HEK293 (cell line): ENCODE measurements around the gene FRY.

Source experiments
- CTCF ChIA-PET: fragments of 350-600 bp; formaldehyde crosslinking; extraction: SDS; loops from one replicate; lab custom pipeline; 2021; ENCODE audit warnings: antibody characterized with exemption; lab: Yijun Ruan, JAX
- POLR2A ChIA-PET: fragments of 300-600 bp; formaldehyde crosslinking; extraction: SDS; loops from one replicate; lab custom pipeline; 2020; ENCODE audit warnings: antibody characterized with exemption, inconsistent platforms; lab: Yijun Ruan, JAX
- H3K27ac ChIP-seq: fragments of 200-500 bp; sonication (Bioruptor generic); 2 replicates; pipeline ENCODE4 v1.5.1; 2014; ENCODE audit warnings: low read depth, low read length, control low read depth, inconsistent platforms; ENCODE audit errors: extremely low read depth
- H3K36me3 ChIP-seq, 2 experiments: fragments of 200-500 bp in 1 of 2; sonication (Bioruptor generic) in 1 of 2; 1 replicate in 1 of 2; 2 replicates in 1 of 2; pipeline ENCODE4 v1.5.1; 2014 to 2017; ENCODE audit warnings: inconsistent platforms in 2 of 2, low read length in 2 of 2; ENCODE audit not compliant: control insufficient read depth in 2 of 2, insufficient read depth in 1 of 2
- H3K4me1 ChIP-seq: fragments of 200-500 bp; sonication (Bioruptor generic); 2 replicates; pipeline ENCODE4 v1.5.1; 2014; ENCODE audit warnings: mild to moderate bottlenecking, low read length, inconsistent platforms; ENCODE audit not compliant: control insufficient read depth, insufficient read depth
- H3K4me3 ChIP-seq: 2 replicates; pipeline ENCODE4 v1.5.1; 2011; ENCODE audit warnings: low read depth, mild to moderate bottlenecking, control low read depth, low read length, moderate library complexity
- H3K9me3 ChIP-seq: fragments of 200-500 bp; sonication (Bioruptor generic); 2 replicates; pipeline ENCODE4 v1.5.1; 2014; ENCODE audit warnings: low read depth, low read length, inconsistent platforms; ENCODE audit not compliant: control insufficient read depth, insufficient read depth
- BCL11A ChIP-seq: fragments of 450-650 bp; formaldehyde crosslinking; IDR thresholded peaks from 2 replicates; pipeline ENCODE4 v1.5.1; 2016; ENCODE audit warnings: low read depth, missing biosample characterization, missing genetic modification characterization
- GLI4 ChIP-seq: fragments of 450-650 bp; formaldehyde crosslinking; IDR thresholded peaks from 2 replicates; pipeline ENCODE4 v1.5.1; 2016; ENCODE audit warnings: missing biosample characterization, missing genetic modification characterization
- HOXC10 ChIP-seq: sonication (generic); formaldehyde crosslinking; IDR thresholded peaks from 2 replicates; pipeline ENCODE4 v1.8.1; 2023; ENCODE audit warnings: mild to moderate bottlenecking, missing genetic modification reagents
- KLF1 ChIP-seq: fragments of 450-650 bp; formaldehyde crosslinking; IDR thresholded peaks from 2 replicates; pipeline ENCODE4 v1.5.1; 2016; ENCODE audit warnings: missing biosample characterization, missing genetic modification characterization
- MYNN ChIP-seq: fragments of 450-650 bp; formaldehyde crosslinking; IDR thresholded peaks from 2 replicates; pipeline ENCODE4 v1.5.1; 2016; ENCODE audit warnings: missing biosample characterization, missing genetic modification characterization, borderline replicate concordance
- SP2 ChIP-seq: fragments of 450-650 bp; formaldehyde crosslinking; IDR thresholded peaks from 2 replicates; pipeline ENCODE4 v1.5.1; 2016; ENCODE audit warnings: missing biosample characterization, missing genetic modification characterization
- YY1 ChIP-seq: fragments of 450-650 bp; formaldehyde crosslinking; IDR thresholded peaks from 2 replicates; pipeline ENCODE4 v1.5.1; 2018; ENCODE audit warnings: missing biosample characterization, missing genetic modification characterization
- ZBTB20 ChIP-seq: fragments of 450-650 bp; formaldehyde crosslinking; IDR thresholded peaks from 2 replicates; pipeline ENCODE4 v1.5.1; 2016; ENCODE audit warnings: missing biosample characterization, missing genetic modification characterization
- ZFP69B ChIP-seq: fragments of 450-650 bp; formaldehyde crosslinking; IDR thresholded peaks from 2 replicates; pipeline ENCODE4 v1.5.1; 2016; ENCODE audit warnings: missing biosample characterization, missing genetic modification characterization
- ZNF138 ChIP-seq: fragments of 450-650 bp; formaldehyde crosslinking; IDR thresholded peaks from 2 replicates; pipeline ENCODE4 v1.5.1; 2016; ENCODE audit warnings: missing biosample characterization, missing genetic modification characterization, borderline replicate concordance
- ZNF391 ChIP-seq: fragments of 450-650 bp; formaldehyde crosslinking; IDR thresholded peaks from 2 replicates; pipeline ENCODE4 v1.5.1; 2016; ENCODE audit warnings: low read depth, missing biosample characterization, missing genetic modification characterization, borderline replicate concordance
- ZNF433 ChIP-seq: fragments of 450-650 bp; formaldehyde crosslinking; IDR thresholded peaks from 2 replicates; pipeline ENCODE4 v1.5.1; 2016; ENCODE audit warnings: missing biosample characterization, missing genetic modification characterization, low read depth
- ZNF473 ChIP-seq: fragments of 450-650 bp; formaldehyde crosslinking; IDR thresholded peaks from 2 replicates; pipeline ENCODE4 v1.5.1; 2017; ENCODE audit warnings: missing biosample characterization, missing genetic modification characterization
- ZNF501 ChIP-seq: fragments of 450-650 bp; formaldehyde crosslinking; IDR thresholded peaks from 2 replicates; pipeline ENCODE4 v1.5.1; 2016; ENCODE audit warnings: missing biosample characterization, missing genetic modification characterization
- ZNF530 ChIP-seq: fragments of 450-650 bp; formaldehyde crosslinking; IDR thresholded peaks from 2 replicates; pipeline ENCODE4 v1.5.1; 2016; ENCODE audit warnings: low read depth, missing biosample characterization, missing genetic modification characterization
- ZNF549 ChIP-seq: fragments of 450-650 bp; IDR thresholded peaks from 2 replicates; pipeline ENCODE4 v1.5.1; 2018; ENCODE audit warnings: missing biosample characterization, missing genetic modification characterization, mild to moderate bottlenecking, inconsistent platforms, moderate library complexity
- ZNF777 ChIP-seq: fragments of 450-650 bp; formaldehyde crosslinking; IDR thresholded peaks from 2 replicates; pipeline ENCODE4 v1.5.1; 2017; ENCODE audit warnings: missing biosample characterization, missing genetic modification characterization, borderline replicate concordance
- ZSCAN18 ChIP-seq: fragments of 450-650 bp; formaldehyde crosslinking; IDR thresholded peaks from 2 replicates; pipeline ENCODE4 v1.5.1; 2016; ENCODE audit warnings: missing biosample characterization, missing genetic modification characterization
- ZSCAN23 ChIP-seq: fragments of 450-650 bp; formaldehyde crosslinking; IDR thresholded peaks from 2 replicates; pipeline ENCODE4 v1.5.1; 2016; ENCODE audit warnings: missing biosample characterization, missing genetic modification characterization
- ZXDB ChIP-seq: fragments of 450-650 bp; formaldehyde crosslinking; IDR thresholded peaks from 2 replicates; pipeline ENCODE4 v1.5.1; 2016; ENCODE audit warnings: missing biosample characterization, missing genetic modification characterization
- TF ChIP-seq, protein P1 (sequence below): fragments of 450-650 bp; formaldehyde crosslinking; IDR thresholded peaks from 2 replicates; pipeline ENCODE4 v1.5.1; 2017; ENCODE audit warnings: missing biosample characterization, missing genetic modification characterization

FRY gene

GRCh38 chr13:32001154-32001768 lies 30.3 kb upstream of the FRY start:
- Histone ChIP-seq H3K4me1 (0 out of 2 replicates have a peak, but pooled peaks cover 4% of the 10 kb centered on the region), H3K4me3 (no peak overlapping the region), H3K9me3 (no peaks in the 10 kb centered on the region), H3K36me3 (no peaks in the 10 kb centered on the region), H3K27ac (no peak overlapping the region)
- ChIA-PET POLR2A (no interaction called here), CTCF (interaction anchor here (0.6 to 1.0 kb wide), 6 partner anchors 11 to 1541 kb away, joined by 3 to 5 read pairs (median 3); no protein-coding TSS in a partner anchor)
- TF ChIP-seq ZNF391 (tag by site-specific recombination) (no peak), MYNN (tag by site-specific recombination) (no peak), ZSCAN23 (no peak), ZNF530 (no peak), ZNF433 (tag by site-specific recombination) (no peak), BCL11A (tag by site-specific recombination) (no peak), YY1 (tag by site-specific recombination) (no peak), ZNF138 (tag by site-specific recombination) (no peak), ZNF549 (no peak), ZSCAN18 (tag by site-specific recombination) (no peak), GLI4 (no peak), ZBTB20 (tag by site-specific recombination) (no peak), SP2 (tag by site-specific recombination) (no peak)

GRCh38 chr13:32001769-32002168 lies 29.8 kb upstream of the FRY start:
- POLR2A ChIA-PET, result no interaction called here
- no peaks in the 10 kb centered on the region for H3K36me3 ChIP-seq
- H3K27ac ChIP-seq, result no peak overlapping the region
- H3K9me3 ChIP-seq, result no peaks in the 10 kb centered on the region
- CTCF ChIA-PET, result interaction anchor here (0.7 to 1.0 kb wide), 6 partner anchors 11 to 92 kb away, joined by 3 to 5 read pairs (median 3); no protein-coding TSS in a partner anchor
- TF ChIP-seq ZFP69B (no peak), ZXDB (tag by site-specific recombination) (no peak), HOXC10 (CRISPR knock-in tag) (no peak), ZNF391 (tag by site-specific recombination) (no peak), ZNF501 (tag by site-specific recombination) (no peak), KLF1 (tag by site-specific recombination) (no peak), ZNF473 (tag by site-specific recombination) (no peak), ZNF777 (no peak)
- TF ChIP-seq, protein P1, sequence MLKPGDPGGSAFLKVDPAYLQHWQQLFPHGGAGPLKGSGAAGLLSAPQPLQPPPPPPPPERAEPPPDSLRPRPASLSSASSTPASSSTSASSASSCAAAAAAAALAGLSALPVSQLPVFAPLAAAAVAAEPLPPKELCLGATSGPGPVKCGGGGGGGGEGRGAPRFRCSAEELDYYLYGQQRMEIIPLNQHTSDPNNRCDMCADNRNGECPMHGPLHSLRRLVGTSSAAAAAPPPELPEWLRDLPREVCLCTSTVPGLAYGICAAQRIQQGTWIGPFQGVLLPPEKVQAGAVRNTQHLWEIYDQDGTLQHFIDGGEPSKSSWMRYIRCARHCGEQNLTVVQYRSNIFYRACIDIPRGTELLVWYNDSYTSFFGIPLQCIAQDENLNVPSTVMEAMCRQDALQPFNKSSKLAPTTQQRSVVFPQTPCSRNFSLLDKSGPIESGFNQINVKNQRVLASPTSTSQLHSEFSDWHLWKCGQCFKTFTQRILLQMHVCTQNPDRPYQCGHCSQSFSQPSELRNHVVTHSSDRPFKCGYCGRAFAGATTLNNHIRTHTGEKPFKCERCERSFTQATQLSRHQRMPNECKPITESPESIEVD (tag by site-specific recombination), result no peak
- 0 out of 2 replicates have a peak, but pooled peaks cover 4% of the 10 kb centered on the region for H3K4me1 ChIP-seq
- H3K4me3 ChIP-seq, result no peak overlapping the region
